Activated T-cell treated with anti-CD3 and anti-CD28 coated beads for 48 hours (primary cell): ENCODE results near the gene METAP1D.
"Not testable (repeated sequence)": the region's sequence is repeated elsewhere in the genome, so short reads cannot be mapped to it uniquely, and the experiment has no call there.

ENCODE experiments used
- DNase-seq: peaks from one replicate; pipeline ENCODE4 v3.0.0-alpha.2; 2020; ENCODE audit warnings: low read depth

METAP1D gene

DNA sequence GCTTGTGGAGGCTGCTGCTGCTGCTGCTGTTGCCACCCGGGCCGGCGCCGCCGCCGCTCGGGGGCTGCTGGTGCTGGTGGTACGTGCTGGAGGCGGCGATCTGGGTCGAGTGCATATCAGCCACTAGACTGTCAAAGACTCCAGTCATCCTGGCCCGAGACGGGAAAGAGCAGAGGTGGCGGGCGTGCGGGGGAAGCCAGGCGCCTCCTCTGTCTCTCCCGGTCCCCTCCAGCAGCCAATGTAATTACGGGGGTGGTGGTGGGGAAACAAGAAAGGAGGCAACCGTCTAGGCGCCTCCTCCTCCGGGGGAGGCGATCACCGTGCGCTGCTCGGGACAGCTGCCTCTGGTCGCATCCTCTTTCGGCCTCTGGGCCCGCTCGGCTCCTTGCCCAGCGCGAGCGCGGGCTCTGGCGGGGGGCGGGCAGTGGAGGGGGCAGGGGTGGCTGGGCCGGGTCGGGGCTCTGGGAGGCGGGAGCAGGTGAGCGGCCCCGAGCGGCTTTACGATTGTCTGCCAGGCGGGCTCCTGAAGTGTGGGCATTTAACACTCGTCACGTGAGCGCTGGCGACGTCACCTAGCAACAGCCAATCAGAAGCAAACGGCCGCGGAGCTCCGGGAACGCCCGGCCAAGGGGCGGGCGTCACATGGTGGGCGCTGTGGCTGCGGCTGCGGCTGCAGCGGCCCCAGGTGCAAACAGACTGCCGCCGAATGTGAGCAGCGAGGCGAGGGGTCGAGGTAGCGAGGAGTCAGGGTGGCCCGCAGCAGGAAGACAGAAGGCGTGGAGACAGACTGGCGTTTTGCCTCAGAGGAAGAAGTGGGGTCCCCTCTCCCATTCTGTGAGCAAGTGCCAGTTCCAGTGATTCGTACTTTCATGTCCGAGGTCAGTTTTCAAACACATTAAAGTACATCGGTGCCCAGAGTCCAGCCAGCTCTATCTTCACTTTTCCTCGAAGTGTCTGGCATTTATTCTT, 102.9 kb downstream of the METAP1D start, which contains the start of gene DLX2:
Gene DLX2, minus strand, starts transcription at position 510 of the 969 bp plus-strand sequence. Its CDS starts 362 bp downstream, at position 148.
- DNase-seq, result peak; percentile 72

DNA sequence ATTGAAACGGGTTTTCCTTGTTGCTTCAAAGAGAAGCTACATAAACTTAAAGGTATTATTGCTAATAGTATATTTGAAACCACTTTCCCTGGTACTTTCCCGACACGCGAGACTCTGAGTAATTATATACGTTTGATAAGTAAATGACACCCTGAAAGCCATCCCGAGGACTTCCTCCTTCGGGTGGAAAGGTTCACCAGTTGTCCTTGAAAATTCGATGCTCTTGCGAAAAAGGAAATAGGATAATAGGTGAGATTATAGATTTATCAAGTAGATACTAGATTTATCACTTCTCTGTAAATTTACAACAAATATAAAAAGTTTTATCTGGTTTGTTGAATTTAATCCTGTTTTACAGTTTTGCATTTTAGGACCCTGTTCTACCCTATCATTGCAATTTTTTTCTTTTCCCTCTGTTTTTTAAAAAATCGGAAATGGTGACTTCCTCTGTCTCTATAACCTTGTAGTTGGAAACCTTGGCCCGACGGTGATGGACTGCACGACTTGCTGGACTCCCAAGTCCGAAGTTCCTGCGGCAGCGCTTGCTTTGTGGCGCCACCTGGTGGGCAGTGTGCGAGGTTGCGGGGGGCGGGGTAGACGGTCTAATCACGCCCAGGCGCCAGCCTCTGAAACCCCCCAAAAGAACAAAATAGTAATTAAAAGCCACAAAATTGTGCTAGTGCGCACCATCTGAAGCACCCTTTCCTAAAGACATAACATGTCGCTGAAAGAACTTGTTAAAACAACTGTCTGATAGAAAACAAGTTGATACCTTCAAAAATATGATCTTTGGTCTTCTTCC, 103.9 kb downstream of the METAP1D start:
- peak; percentile 62 for DNase-seq

- no peak for DNase-seq
Measured at GRCh38 chr2:172105471-172106107, 105.8 kb downstream of the METAP1D start.

DNA sequence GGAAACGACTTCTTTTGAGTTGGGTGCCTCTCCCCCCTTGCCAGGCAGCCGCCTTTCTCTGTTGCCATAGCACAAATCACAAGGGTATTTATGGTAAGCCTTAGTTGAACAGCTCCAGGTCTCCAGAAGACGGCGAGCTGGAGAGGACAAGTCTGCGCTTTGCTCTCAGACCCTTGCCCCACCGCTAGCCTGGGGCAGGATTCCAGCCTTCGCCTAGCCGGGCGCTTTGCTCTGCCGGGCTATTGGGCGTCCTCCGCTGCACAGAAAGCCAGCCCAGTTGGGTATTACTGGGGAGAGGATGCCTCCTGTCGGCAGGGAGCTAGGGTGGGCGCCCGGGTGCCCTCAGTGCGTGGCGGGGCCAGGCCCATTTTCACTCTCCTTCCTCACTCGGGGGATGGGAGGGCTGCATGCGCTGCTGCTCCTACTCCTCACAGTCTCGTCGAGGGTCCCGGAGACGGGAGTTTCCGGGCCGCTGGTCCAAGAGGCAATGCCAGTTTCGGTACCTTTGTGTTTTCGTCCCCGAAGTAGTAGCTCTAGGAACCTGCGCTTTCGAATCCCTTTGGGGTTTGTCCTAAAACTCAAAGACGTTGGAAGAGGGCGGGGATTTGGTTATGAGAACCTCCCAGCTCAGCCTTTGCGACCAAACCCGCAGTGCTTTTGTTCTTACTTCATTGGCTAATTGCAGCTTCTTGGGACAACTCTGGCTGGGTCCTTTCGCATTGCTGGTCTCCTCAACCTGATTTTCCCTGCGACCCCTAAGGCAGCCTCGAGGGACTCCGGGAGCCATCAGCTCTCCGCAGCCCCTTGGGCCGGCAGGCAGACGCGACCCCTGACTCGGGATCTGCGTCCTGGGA, 106.6 kb downstream of the METAP1D start:
- no peak for DNase-seq

GRCh38 chr2:172107690-172108586, 108.2 kb downstream of the METAP1D start:
- DNase-seq, result no peak

DNA sequence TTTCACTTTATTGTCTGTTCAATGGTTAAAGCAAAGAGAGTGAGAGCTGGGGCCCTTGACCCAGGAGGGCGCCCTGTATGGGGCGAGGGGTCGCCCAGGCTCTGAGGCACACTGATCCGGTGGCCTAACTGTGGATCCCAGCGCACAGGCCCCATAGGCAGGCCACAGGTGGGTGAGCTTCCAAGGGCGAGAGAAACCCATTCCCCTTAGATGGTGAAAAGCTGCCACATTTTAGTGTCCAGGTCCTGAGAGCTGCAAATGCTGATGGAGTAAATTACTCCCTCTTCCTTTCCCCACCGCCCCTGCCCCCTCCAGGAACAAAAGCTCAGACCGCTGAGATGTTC, 108.8 kb downstream of the METAP1D start:
- no peak for DNase-seq

GRCh38 chr2:172109256-172109987, 109.7 kb downstream of the METAP1D start:
- no peak for DNase-seq

GRCh38 chr2:172109988-172110811, 110.4 kb downstream of the METAP1D start:
- no peak for DNase-seq

DNA sequence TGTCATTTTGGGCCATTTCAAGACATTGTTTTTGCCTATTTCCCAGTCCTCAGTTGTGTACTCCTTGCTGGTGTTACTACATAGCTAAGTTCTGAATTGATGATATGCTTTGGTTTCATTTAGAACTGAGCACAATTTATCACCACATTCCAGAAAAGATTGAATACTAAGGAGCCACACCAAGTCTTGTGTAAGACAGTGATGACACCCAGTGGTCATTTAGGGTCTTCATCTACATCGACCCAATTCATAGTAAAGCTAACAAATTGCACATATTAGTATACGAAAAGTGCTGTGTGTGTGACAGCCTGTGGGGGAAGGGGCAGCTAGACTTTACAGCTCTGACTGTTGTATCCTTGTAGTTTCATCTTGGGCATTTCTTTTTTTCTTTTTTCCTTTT, 113.9 kb downstream of the METAP1D start:
- DNase-seq, result no peak

- not testable (repeated sequence) for DNase-seq
Measured at GRCh38 chr2:172114176-172114575, 114.4 kb downstream of the METAP1D start.

- DNase-seq, result no peak
Measured at GRCh38 chr2:172114579-172114978, 114.8 kb downstream of the METAP1D start.

DNA sequence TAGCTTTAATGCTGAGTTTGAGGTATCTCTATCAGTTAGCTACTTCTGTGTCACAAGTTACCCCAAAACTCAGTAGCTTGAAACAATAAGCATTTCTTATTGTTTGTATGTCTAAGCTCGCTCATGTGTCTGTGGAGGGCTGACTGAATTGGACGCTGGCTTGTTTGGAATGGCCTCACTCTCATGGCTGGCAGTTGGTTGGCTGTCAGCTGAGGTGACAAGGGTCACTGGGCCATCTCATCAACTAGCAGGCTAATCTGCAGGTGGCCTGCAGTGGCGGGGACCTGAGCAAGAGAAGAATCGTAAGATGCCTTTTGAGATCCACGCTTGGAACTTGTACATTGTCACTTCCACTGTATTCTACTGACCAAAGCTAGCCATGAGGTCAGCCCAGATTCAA, 116.4 kb downstream of the METAP1D start:
- DNase-seq, result no peak

- DNase-seq, result no peak
Measured at GRCh38 chr2:172119089-172119488, 119.3 kb downstream of the METAP1D start.

DNA sequence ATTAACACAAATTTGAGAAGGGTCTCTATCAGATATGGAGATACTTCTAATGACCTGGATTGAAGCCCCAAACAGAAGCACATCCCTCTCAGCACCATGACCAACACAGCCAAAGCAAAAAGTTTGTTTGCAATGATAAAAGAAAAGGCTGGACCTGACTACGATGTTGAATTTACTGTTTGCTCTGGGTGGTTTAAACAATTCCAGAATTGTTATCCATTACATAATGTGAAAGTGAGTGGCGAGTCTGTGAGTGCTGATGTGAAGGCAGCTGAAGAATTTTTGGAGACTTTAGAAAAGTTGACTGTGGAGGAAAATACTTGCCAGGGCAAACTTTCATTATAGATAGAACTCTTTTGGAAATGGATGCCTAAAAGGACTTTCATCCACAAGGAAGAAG, 120.4 kb downstream of the METAP1D start:
- DNase-seq, result no peak

- no peak for DNase-seq
Measured at GRCh38 chr2:172128484-172128883, 128.7 kb downstream of the METAP1D start.

GRCh38 chr2:172129404-172129803, 129.7 kb downstream of the METAP1D start:
- no peak for DNase-seq
